Ramos (cell line): ENCODE measurements around the gene OBP2A.

Experiments
- in situ Hi-C: fragments of 300-500 bp; cut with MboI; formaldehyde crosslinking; loops from one replicate; pipeline ENCODE4 v1.14.3; 2022; ENCODE audit warnings: low sequenced_read_pairs; ENCODE audit not compliant: unreplicated experiment

OBP2A gene

GRCh38 chr9:135572233-135572632 is 26.3 kb downstream of the OBP2A start:
- in situ Hi-C loops, result no loop called here

- in situ Hi-C loops, result no loop called here
Measured at GRCh38 chr9:135573124-135573523, 27.2 kb downstream of the OBP2A start.

GRCh38 chr9:135574331-135574730 is 28.4 kb downstream of the OBP2A start:
- in situ Hi-C loops, result no loop called here

- in situ Hi-C loops, result no loop called here
Measured at GRCh38 chr9:135574943-135575342, 29.0 kb downstream of the OBP2A start.

GRCh38 chr9:135575995-135576631 is 30.2 kb downstream of the OBP2A start:
- in situ Hi-C loops, result no loop called here

- in situ Hi-C loops, result no loop called here
Measured at GRCh38 chr9:135577256-135577655, 31.3 kb downstream of the OBP2A start.

GRCh38 chr9:135579356-135579755 is 33.4 kb downstream of the OBP2A start:
- in situ Hi-C loops, result no loop called here

GRCh38 chr9:135579889-135580660 is 34.1 kb downstream of the OBP2A start:
- in situ Hi-C loops, result no loop called here

- in situ Hi-C loops, result no loop called here
Measured at GRCh38 chr9:135580664-135581380, 34.9 kb downstream of the OBP2A start.

- in situ Hi-C loops, result no loop called here
Measured at GRCh38 chr9:135581636-135582426, 35.9 kb downstream of the OBP2A start.

GRCh38 chr9:135582541-135582940 is 36.6 kb downstream of the OBP2A start:
- in situ Hi-C loops, result no loop called here

GRCh38 chr9:135582966-135583687 is 37.2 kb downstream of the OBP2A start:
- in situ Hi-C loops, result no loop called here

GRCh38 chr9:135583688-135584011 is 37.7 kb downstream of the OBP2A start:
- in situ Hi-C loops, result no loop called here

- in situ Hi-C loops, result no loop called here
Measured at GRCh38 chr9:135584371-135584770, 38.4 kb downstream of the OBP2A start.

GRCh38 chr9:135584934-135585333 is 39.0 kb downstream of the OBP2A start:
- in situ Hi-C loops, result no loop called here

GRCh38 chr9:135586601-135587109 is 40.7 kb downstream of the OBP2A start:
- in situ Hi-C loops, result no loop called here

- in situ Hi-C loops, result no loop called here
Measured at GRCh38 chr9:135587658-135588057, 41.7 kb downstream of the OBP2A start.

GRCh38 chr9:135588371-135588770 is 42.4 kb downstream of the OBP2A start:
- in situ Hi-C loops, result no loop called here

GRCh38 chr9:135588886-135589595 is 43.1 kb downstream of the OBP2A start:
- in situ Hi-C loops, result no loop called here
